Right cardiac atrium (tissue), 5 donors: ENCODE measurements around the gene C6orf62. TPM values are rescaled to one million over a fixed set of nuclear protein-coding genes. Genes with fewer than 3 reads are reported as not detected.
"Not testable (repeated sequence)": the region's sequence is repeated elsewhere in the genome, so short reads cannot be mapped to it uniquely, and the experiment has no call there.

Source experiments
- ATAC-seq, 2 donors: fragments of 200-7000 bp; cut with Tn5 transposase; one replicate each; pipeline versions ENCODE4 v1.8.0 to v1.9.1; 2020; ENCODE audit warnings: moderate library complexity in 2 of 2, mild to moderate bottlenecking in 1 of 2
- DNase-seq, 3 donors: peaks; one replicate each; pipeline ENCODE4 v3.0.0-alpha.2; 2020
- H3K27ac ChIP-seq: one replicate; pipeline ENCODE4 v1.5.1; 2013; ENCODE audit warnings: mild to moderate bottlenecking, low read length, control low read depth, moderate library complexity
- H3K27me3 ChIP-seq: one replicate; pipeline ENCODE4 v1.6.1; 2013; ENCODE audit not compliant: control insufficient read depth, insufficient read depth
- H3K4me1 ChIP-seq: one replicate; pipeline ENCODE4 v1.6.1; 2013; ENCODE audit warnings: low read length; ENCODE audit not compliant: control insufficient read depth, insufficient read depth
- H3K4me3 ChIP-seq: one replicate; pipeline ENCODE4 v1.5.1; 2013; ENCODE audit warnings: low read length, control low read depth
- H3K9me3 ChIP-seq: one replicate; pipeline ENCODE4 v1.6.1; 2013; ENCODE audit warnings: low read length; ENCODE audit not compliant: control insufficient read depth
- WGBS: extraction: QIAGEN DNeasy Blood & Tissue Kit; methylation state at CpG from one replicate; pipeline ENCODE4 v1.1.7; 2013; 5-methylcytosine and 5-hydroxymethylcytosine counted together
- intact Hi-C, 4 donors: fragments of 100-400 bp; cut with DNase I; formaldehyde crosslinking; loops; one replicate each; pipeline versions ENCODE4 v1.11.0 to v1.14.0; 2022 to 2023
- polyA plus RNA-seq: library from polyadenylated mRNA; stranded (reverse); fragments of 200-250 nt; gene quantifications from one replicate; pipeline ENCODE4 v1.2.3, GENCODE V29; 2013
- total RNA-seq, 4 donors: library from RNA; stranded (reverse); fragmentation: NEBNext Ultra II Directional; extraction: Animal tissue kit (Norgen Biotek cat#: 25700); gene quantifications; one replicate each; pipeline ENCODE4 v1.2.1, GENCODE V29; 2021
- donor health status: healthy with polysubstance abuse.
- donor health status: DM: no; HTN: yes; CAD: no.
- donor health status: DM: no; HTN: no; CAD: no.
- donor health status: DM: no; HTN: yes; CAD: no; lungs with severe emphysema.
- donor health status: DM: yes; HTN: yes; CAD: no.

Gene C6orf62
- total and polyA plus RNA-seq, 5 donors: 31.9 to 66.5 (median 56.4) TPM

GRCh38 chr6:24686946-24687345 lies 32.0 kb downstream of the C6orf62 start:
- H3K27ac ChIP-seq: no peak overlapping the region
- DNase-seq: no peak
- intact Hi-C loops: no loop called here
- 92% methylated on average over 4 of the region's 4 CpGs for WGBS
- no peak overlapping the region for H3K4me3 ChIP-seq
- H3K27me3 ChIP-seq: no peaks in the 10 kb centered on the region
- H3K9me3 ChIP-seq: no peaks in the 10 kb centered on the region
- H3K4me1 ChIP-seq: no peaks in the 10 kb centered on the region
- ATAC-seq: no peak

- ATAC-seq: no peak
- Histone ChIP-seq H3K4me3 (no peak overlapping the region), H3K9me3 (no peaks in the 10 kb centered on the region), H3K27ac (no peak overlapping the region), H3K27me3 (no peaks in the 10 kb centered on the region), H3K4me1 (no peaks in the 10 kb centered on the region)
- intact Hi-C loops: no loop called here
- no peak for DNase-seq
- 93% methylated on average over 1 of the region's 1 CpG for WGBS
Measured at GRCh38 chr6:24686408-24686807, 32.5 kb downstream of the C6orf62 start.

GRCh38 chr6:24683297-24684296 lies 35.4 kb downstream of the C6orf62 start:
- Histone ChIP-seq H3K9me3 (no peaks in the 10 kb centered on the region), H3K27ac (no peak overlapping the region), H3K4me1 (no peaks in the 10 kb centered on the region), H3K4me3 (no peak overlapping the region), H3K27me3 (no peaks in the 10 kb centered on the region)
- no peak for ATAC-seq
- intact Hi-C loops: no loop called here
- 72% methylated on average over 12 of the region's 12 CpGs for WGBS
- no peak for DNase-seq

GRCh38 chr6:24680582-24680981 lies 38.4 kb downstream of the C6orf62 start:
- H3K27ac ChIP-seq: no peak overlapping the region
- no peak overlapping the region for H3K4me3 ChIP-seq
- H3K27me3 ChIP-seq: no peaks in the 10 kb centered on the region
- H3K4me1 ChIP-seq: no peaks in the 10 kb centered on the region
- DNase-seq: no peak
- WGBS: 87% methylated on average over 7 of the region's 7 CpGs
- ATAC-seq: no peak
- no peaks in the 10 kb centered on the region for H3K9me3 ChIP-seq
- intact Hi-C loops: no loop called here

- intact Hi-C loops, DNase-seq, ATAC-seq, H3K4me3 ChIP-seq, H3K27me3 ChIP-seq, H3K9me3 ChIP-seq, H3K27ac ChIP-seq, H3K4me1 ChIP-seq: not testable (repeated sequence)
- 92% methylated on average over 11 of the region's 11 CpGs for WGBS
Measured at GRCh38 chr6:24678792-24679352, 40.1 kb downstream of the C6orf62 start.

GRCh38 chr6:24673625-24674024 lies 45.3 kb downstream of the C6orf62 start:
- no peaks in the 10 kb centered on the region for H3K9me3 ChIP-seq
- H3K4me3 ChIP-seq: no peak overlapping the region
- intact Hi-C loops: no loop called here
- no peaks in the 10 kb centered on the region for H3K4me1 ChIP-seq
- 77% methylated on average over 2 of the region's 2 CpGs for WGBS
- no peak for ATAC-seq
- DNase-seq: no peak
- no peak overlapping the region for H3K27ac ChIP-seq
- H3K27me3 ChIP-seq: no peaks in the 10 kb centered on the region

GRCh38 chr6:24672620-24673182 lies 46.3 kb downstream of the C6orf62 start:
- ATAC-seq (no peak), DNase-seq (no peak)
- no peaks in the 10 kb centered on the region for H3K9me3 ChIP-seq
- 89% methylated on average over 6 of the region's 6 CpGs for WGBS
- H3K27ac ChIP-seq: no peak overlapping the region
- H3K4me1 ChIP-seq: peaks cover 2% of the 10 kb centered on the region
- intact Hi-C loops: no loop called here
- H3K4me3 ChIP-seq: no peak overlapping the region
- no peaks in the 10 kb centered on the region for H3K27me3 ChIP-seq

- intact Hi-C loops, DNase-seq, ATAC-seq, H3K4me1 ChIP-seq, H3K9me3 ChIP-seq, H3K4me3 ChIP-seq, H3K27me3 ChIP-seq, H3K27ac ChIP-seq: not testable (repeated sequence)
- WGBS: 95% methylated on average over 4 of the region's 4 CpGs
Measured at GRCh38 chr6:24671077-24671476, 47.9 kb downstream of the C6orf62 start.

- DNase-seq, ATAC-seq, intact Hi-C loops, H3K4me1 ChIP-seq, H3K27ac ChIP-seq, H3K27me3 ChIP-seq, H3K9me3 ChIP-seq, H3K4me3 ChIP-seq: not testable (repeated sequence)
Measured at GRCh38 chr6:24670492-24670891, 48.5 kb downstream of the C6orf62 start.

- WGBS: 98% methylated on average over 9 of the region's 9 CpGs
- no peak for DNase-seq
- intact Hi-C loops: loop anchor here in 1 of 4 donors (10.0 kb wide), 1 partner anchor 84 kb away; no protein-coding TSS in a partner anchor
- H3K4me3 ChIP-seq: no peak overlapping the region
- peaks cover 3% of the 10 kb centered on the region for H3K4me1 ChIP-seq
- no peaks in the 10 kb centered on the region for H3K27me3 ChIP-seq
- H3K9me3 ChIP-seq: no peaks in the 10 kb centered on the region
- no peak overlapping the region for H3K27ac ChIP-seq
- no peak for ATAC-seq
Measured at GRCh38 chr6:24668997-24669361, 50.0 kb downstream of the C6orf62 start.
